D721Med (cell line): ENCODE measurements around the gene UBAC1.
"Not testable (repeated sequence)": the region's sequence is repeated elsewhere in the genome, so short reads cannot be mapped to it uniquely, and the experiment has no call there.

Source experiments
- DNase-seq: peaks from one replicate; pipeline ENCODE4 v3.0.0; 2011; ENCODE audit warnings: low spot score; ENCODE audit not compliant: insufficient read length
- FAIRE-seq: peaks from 2 replicates; lab custom pipeline; 2011; peaks lifted over from hg19 to GRCh38; lab: Jason Lieb, UNC
- CTCF ChIP-seq: IDR thresholded peaks from 2 replicates; pipeline ENCODE4 v1.5.1; 2012; ENCODE audit warnings: mild to moderate bottlenecking, control low read depth; ENCODE audit not compliant: insufficient read depth; ENCODE audit errors: missing control alignments

The UBAC1 gene

GRCh38 chr9:135957431-135957830, 3.7 kb downstream of the UBAC1 start:
- DNase-seq: no peak
- no peak for FAIRE-seq
- TF ChIP-seq CTCF: no peak

DNA sequence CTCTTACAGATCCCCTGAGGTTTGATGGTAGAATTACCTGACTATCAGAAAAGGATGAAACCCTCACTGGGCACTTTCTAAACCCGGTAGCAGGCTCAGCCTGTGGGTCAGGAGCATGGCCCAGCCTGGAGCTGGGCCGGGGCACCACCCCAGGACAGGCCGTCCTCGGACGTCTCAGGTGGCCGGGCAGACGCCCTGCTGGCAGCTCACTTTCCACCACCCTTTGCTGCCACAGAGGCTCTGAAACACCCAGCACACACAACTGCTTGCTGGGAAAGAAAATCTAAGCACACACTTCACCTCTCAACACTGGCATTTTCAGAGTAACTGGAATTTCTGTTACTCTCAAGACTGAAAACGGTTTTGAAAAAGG, 4.4 kb downstream of the UBAC1 start:
- DNase-seq: no peak
- no peak for TF ChIP-seq CTCF
- FAIRE-seq: no peak

GRCh38 chr9:135955934-135956801, 5.0 kb downstream of the UBAC1 start:
- TF ChIP-seq CTCF: no peak
- no peak for FAIRE-seq
- no peak for DNase-seq

GRCh38 chr9:135952664-135953206, 8.4 kb downstream of the UBAC1 start:
- TF ChIP-seq CTCF: no peak
- FAIRE-seq: no peak
- DNase-seq: no peak

DNA sequence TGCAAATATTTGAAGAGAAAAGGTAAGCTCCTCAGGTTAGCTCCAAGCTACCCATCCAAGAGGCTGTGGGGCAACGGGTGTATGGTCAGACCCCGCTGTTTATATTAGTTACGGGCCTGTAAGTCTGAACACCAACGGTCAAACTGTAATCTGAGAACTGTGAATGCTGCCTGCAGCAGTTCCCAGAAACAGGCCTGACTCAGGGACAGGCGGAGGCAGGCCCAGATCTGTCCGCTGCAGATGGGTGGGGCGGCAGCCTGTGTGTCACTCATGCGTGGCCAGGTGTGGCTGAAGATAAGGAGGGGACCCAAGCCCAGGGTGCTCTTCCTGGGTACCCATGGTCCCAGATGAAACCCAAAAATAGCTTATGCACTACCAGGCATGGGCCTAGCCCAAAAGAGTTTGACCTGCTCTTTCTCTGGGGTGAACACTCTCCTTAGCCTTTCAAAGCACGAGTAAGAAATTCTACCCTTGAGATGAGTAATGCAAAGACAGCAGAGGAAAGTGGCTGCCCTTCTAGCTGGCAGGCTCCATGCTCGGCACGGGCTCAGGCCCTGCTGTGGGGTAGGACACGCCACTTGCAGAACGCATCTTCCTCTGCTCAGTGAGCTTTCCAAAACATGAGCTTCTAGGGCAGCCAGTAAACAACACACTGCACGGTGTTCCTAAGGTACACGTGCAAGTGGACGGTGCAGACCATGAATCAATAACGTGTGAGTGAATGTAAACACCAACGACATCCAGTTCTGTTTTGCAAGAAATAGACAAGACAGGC, 9.1 kb downstream of the UBAC1 start:
- DNase-seq (no peak), FAIRE-seq (no peak)
- TF ChIP-seq CTCF: no peak

DNA sequence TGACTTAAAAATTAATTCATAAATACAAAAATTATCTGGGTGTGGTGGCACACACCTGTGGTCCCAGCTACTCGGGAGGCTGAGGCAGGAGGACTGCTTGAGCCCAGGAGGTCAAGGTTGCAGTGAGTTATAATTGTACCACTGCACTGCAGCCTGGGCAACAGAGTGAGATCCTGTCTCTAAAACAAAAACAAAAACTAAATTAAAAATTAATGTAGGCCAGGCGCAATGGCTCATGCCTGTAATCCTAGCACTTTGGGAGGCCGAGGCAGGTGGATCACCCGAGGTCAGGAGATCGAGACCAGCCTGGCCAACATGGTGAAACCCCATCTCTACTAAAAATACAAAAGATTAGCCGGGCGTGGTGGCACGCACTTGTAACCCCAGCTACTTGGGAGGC, 9.9 kb downstream of the UBAC1 start:
- not testable (repeated sequence) for FAIRE-seq, DNase-seq

GRCh38 chr9:135950841-135951240, 10.3 kb downstream of the UBAC1 start:
- DNase-seq, FAIRE-seq: not testable (repeated sequence)
